Ascending aorta (tissue), 2 donors: ENCODE results near the gene NPW. TPM values are rescaled to one million over a fixed set of nuclear protein-coding genes. Genes with fewer than 3 reads are reported as not detected.

Experiments used
- DNase-seq, 2 donors: peaks; one replicate each; pipeline ENCODE4 v3.0.0-alpha.2; 2019; ENCODE audit warnings: low spot score in 2 of 2
- H3K27ac ChIP-seq, 2 donors: fragments of 200-600 bp; sonication (generic); one replicate each; pipeline ENCODE4 v1.5.1; 2016 to 2017; ENCODE audit warnings: mild to moderate bottlenecking in 1 of 2
- H3K27me3 ChIP-seq: fragments of 200-600 bp; sonication (generic); one replicate; pipeline ENCODE4 v1.5.1; 2017
- H3K36me3 ChIP-seq, 2 donors: fragments of 200-600 bp; sonication (generic); one replicate each; pipeline ENCODE4 v1.5.1; 2016
- H3K4me1 ChIP-seq, 2 donors: fragments of 200-600 bp; sonication (generic); one replicate each; pipeline ENCODE4 v1.5.1; 2016 to 2017; ENCODE audit warnings: mild to moderate bottlenecking in 1 of 2
- H3K4me3 ChIP-seq, 2 donors: fragments of 200-600 bp; sonication (generic); one replicate each; pipeline ENCODE4 v1.5.1; 2016 to 2017; ENCODE audit warnings: mild to moderate bottlenecking in 1 of 2
- H3K9me3 ChIP-seq, 2 donors: fragments of 200-600 bp; sonication (generic); one replicate each; pipeline ENCODE4 v1.5.1; 2016
- intact Hi-C: fragments of 100-400 bp; cut with DNase I; formaldehyde crosslinking; loops from one replicate; pipeline ENCODE4 v1.15.1; 2023
- total RNA-seq: library from RNA; depleted of rRNA; stranded (reverse); fragments of >200 nt; gene quantifications from one replicate; pipeline ENCODE4 v1.1.0, GENCODE V29; 2016
- TF ChIP-seq, protein P1 (sequence below), 3 experiments: fragments of 200-600 bp in 2 of 3; fragments of 450-650 bp in 1 of 3; sonication (generic) in 2 of 3; IDR thresholded peaks; one replicate each; pipeline ENCODE4 v1.5.1; 2016 to 2019; ENCODE audit warnings: antibody characterized with exemption in 3 of 3, mild to moderate bottlenecking in 1 of 3, moderate library complexity in 1 of 3

Gene NPW
- total RNA-seq, 1 donor from 2014 or later, result not detected

DNA sequence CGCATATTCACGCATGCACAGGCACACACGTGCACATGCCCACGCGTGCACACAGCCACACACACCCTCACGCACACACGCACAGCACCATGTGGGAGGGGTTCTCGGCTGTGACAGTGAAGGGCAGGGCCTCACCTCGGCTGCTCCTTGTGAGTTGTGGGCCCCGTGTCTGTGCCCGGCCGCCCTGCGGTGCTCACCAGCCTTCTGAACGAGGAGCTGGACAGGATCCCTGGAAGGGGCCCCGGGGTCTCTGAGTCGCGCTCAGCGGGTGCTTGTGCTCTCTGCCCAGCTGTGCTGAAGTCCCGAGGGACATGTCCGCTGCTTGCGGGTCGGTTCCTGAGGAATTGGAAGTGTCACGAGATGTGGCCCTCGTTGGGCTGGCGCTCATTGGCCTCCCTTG is 44.3 kb downstream of the NPW start:
- peaks cover 48 to 77% of the 10 kb centered on the region in 2 donors for H3K36me3 ChIP-seq
- no peak overlapping the region for H3K4me3 ChIP-seq
- intact Hi-C loops, result no loop called here
- TF ChIP-seq, protein P1, sequence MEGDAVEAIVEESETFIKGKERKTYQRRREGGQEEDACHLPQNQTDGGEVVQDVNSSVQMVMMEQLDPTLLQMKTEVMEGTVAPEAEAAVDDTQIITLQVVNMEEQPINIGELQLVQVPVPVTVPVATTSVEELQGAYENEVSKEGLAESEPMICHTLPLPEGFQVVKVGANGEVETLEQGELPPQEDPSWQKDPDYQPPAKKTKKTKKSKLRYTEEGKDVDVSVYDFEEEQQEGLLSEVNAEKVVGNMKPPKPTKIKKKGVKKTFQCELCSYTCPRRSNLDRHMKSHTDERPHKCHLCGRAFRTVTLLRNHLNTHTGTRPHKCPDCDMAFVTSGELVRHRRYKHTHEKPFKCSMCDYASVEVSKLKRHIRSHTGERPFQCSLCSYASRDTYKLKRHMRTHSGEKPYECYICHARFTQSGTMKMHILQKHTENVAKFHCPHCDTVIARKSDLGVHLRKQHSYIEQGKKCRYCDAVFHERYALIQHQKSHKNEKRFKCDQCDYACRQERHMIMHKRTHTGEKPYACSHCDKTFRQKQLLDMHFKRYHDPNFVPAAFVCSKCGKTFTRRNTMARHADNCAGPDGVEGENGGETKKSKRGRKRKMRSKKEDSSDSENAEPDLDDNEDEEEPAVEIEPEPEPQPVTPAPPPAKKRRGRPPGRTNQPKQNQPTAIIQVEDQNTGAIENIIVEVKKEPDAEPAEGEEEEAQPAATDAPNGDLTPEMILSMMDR (IDR thresholded peaks at IDR 0.05), result no peak
- H3K27ac ChIP-seq, result no peak overlapping the region
- H3K4me1 ChIP-seq, result no peaks in the 10 kb centered on the region
- DNase-seq, result no peak
- no peaks in the 10 kb centered on the region for H3K27me3 ChIP-seq
- no peaks in the 10 kb centered on the region for H3K9me3 ChIP-seq

DNA sequence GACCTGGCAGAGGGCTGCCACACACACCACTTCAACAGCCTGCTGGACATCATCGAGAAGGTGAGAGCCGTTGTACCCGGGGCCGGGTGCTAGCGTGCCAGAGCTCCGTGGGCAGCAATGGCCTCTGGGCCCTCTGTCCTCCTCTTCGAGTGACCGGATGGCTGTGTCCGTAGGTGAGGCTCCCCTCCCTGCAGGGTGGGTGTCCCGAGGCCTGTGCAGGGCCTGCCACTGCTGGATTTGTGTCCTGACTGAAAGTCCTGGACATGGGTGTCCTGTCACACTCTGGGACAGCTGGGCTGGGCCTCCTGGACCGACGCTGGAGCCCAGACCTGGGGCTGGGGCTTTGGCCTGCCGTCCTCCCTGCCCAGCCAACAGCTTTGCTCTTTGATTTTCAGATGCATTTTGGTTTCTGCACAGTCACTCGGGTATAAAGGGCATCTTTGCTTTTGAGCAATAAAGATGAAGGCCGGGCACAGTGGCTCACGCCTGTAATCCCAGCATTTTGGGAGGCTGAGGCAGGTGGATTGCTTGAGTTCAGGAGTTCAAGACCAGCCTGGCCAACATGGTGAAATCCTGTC is 44.9 kb downstream of the NPW start:
- TF ChIP-seq, protein P1 (IDR thresholded peaks at IDR 0.05), result no peak

DNA sequence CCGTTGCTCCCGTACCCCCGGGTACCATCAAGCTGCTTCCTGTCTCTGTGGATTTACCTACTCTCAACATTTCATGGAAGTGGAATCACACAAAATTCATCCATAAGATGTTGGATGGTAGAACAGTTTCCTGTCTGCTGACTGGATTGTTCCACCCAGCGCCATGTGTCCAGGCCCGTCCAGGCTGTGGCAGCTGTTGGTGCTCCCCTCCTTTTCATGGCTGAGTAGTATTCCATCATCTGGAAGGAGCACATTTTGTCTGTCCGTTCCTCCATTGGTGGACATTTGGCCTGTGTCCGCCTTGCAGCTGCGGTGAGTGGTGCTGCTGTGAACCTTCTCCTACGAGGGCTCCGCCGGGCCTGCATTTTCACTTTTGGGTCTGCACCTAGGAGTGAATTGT is 46.6 kb downstream of the NPW start:
- Histone ChIP-seq H3K4me1 (no peaks in the 10 kb centered on the region), H3K27ac (no peak overlapping the region), H3K4me3 (no peak overlapping the region), H3K36me3 (peaks cover 58 to 80% of the 10 kb centered on the region in 2 donors), H3K27me3 (no peaks in the 10 kb centered on the region), H3K9me3 (no peaks in the 10 kb centered on the region)
- no peak for DNase-seq
- TF ChIP-seq, protein P1 (IDR thresholded peaks at IDR 0.05), result no peak
- intact Hi-C loops, result no loop called here

More for the DNA sequence above, 44.9 kb downstream of the NPW start:
- intact Hi-C loops, result no loop called here
- Histone ChIP-seq H3K4me1 (no peaks in the 10 kb centered on the region), H3K27me3 (no peaks in the 10 kb centered on the region), H3K27ac (no peak overlapping the region), H3K36me3 (peaks cover 51 to 79% of the 10 kb centered on the region in 2 donors), H3K4me3 (no peak overlapping the region), H3K9me3 (no peaks in the 10 kb centered on the region)
- no peak for DNase-seq

Other genes starting within 250 kb of the NPW start
- 326 TPM for gene NME3, start 248.2 kb upstream of the NPW start, total RNA-seq
- gene EME2, start 247.0 kb upstream of the NPW start, total RNA-seq, result 25.3 TPM
- 170 TPM for gene MRPS34, start 246.7 kb upstream of the NPW start, total RNA-seq
- 159 TPM for gene SPSB3, start 237.2 kb upstream of the NPW start, total RNA-seq
- gene NUBP2, start 236.8 kb upstream of the NPW start, total RNA-seq, result 182 TPM
- gene IGFALS, start 226.1 kb upstream of the NPW start, total RNA-seq, result not detected
- 177 TPM for gene HAGH, start 193.0 kb upstream of the NPW start, total RNA-seq
- 233 TPM for gene FAHD1, start 192.6 kb upstream of the NPW start, total RNA-seq
- gene MEIOB, start 147.6 kb upstream of the NPW start, total RNA-seq, result not detected
- gene HS3ST6, start 101.4 kb upstream of the NPW start, total RNA-seq, result not detected
- gene MSRB1, start 76.6 kb upstream of the NPW start, total RNA-seq, result 32.9 TPM
- not detected for gene RPL3L, start 65.1 kb upstream of the NPW start, total RNA-seq
- gene NDUFB10, start 60.2 kb upstream of the NPW start, total RNA-seq, result 68.2 TPM
- gene RPS2, start 55.0 kb upstream of the NPW start, total RNA-seq, result 2,866 TPM
- gene RNF151, start 52.9 kb upstream of the NPW start, total RNA-seq, result not detected
- 55.7 TPM for gene TBL3, start 47.7 kb upstream of the NPW start, total RNA-seq
- not detected for gene NOXO1, start 38.3 kb upstream of the NPW start, total RNA-seq
- gene GFER, start 35.6 kb upstream of the NPW start, total RNA-seq, result 2.7 TPM
- gene SYNGR3, start 29.8 kb upstream of the NPW start, total RNA-seq, result 0.32 TPM
- 31.1 TPM for gene ZNF598, start 10.0 kb upstream of the NPW start, total RNA-seq
- 123 TPM for gene NHERF2, start 7.1 kb downstream of the NPW start, total RNA-seq
- 59.5 TPM for gene NTHL1, start 28.0 kb downstream of the NPW start, total RNA-seq
- gene TSC2, start 28.2 kb downstream of the NPW start, total RNA-seq, result 258 TPM
- gene PKD1, start 116.1 kb downstream of the NPW start, total RNA-seq, result 551 TPM
- not detected for gene RAB26, start 128.8 kb downstream of the NPW start, total RNA-seq
- 39.6 TPM for gene TRAF7, start 136.0 kb downstream of the NPW start, total RNA-seq
- gene CASKIN1, start 176.8 kb downstream of the NPW start, total RNA-seq, result not detected
- 23.7 TPM for gene MLST8, start 185.7 kb downstream of the NPW start, total RNA-seq
- 1.4 TPM for gene BRICD5, start 191.1 kb downstream of the NPW start, total RNA-seq
- gene PGP, start 195.1 kb downstream of the NPW start, total RNA-seq, result 21.5 TPM
- 39.7 TPM for gene E4F1, start 203.8 kb downstream of the NPW start, total RNA-seq
- gene DNASE1L2, start 216.7 kb downstream of the NPW start, total RNA-seq, result not detected
- 10.9 TPM for gene ECI1, start 231.8 kb downstream of the NPW start, total RNA-seq
- 134 TPM for gene RNPS1, start 248.3 kb downstream of the NPW start, total RNA-seq